Left renal pelvis (tissue), 4 donors: ENCODE measurements around the gene RASA4B. TPM values are rescaled to one million over a fixed set of nuclear protein-coding genes. Genes with fewer than 3 reads are reported as not detected.
A peak's percentile ranks its signal among the peaks of the same experiment; 100 is the strongest.
"Not testable (repeated sequence)": the region's sequence is repeated elsewhere in the genome, so short reads cannot be mapped to it uniquely, and the experiment has no call there.

Experiments used
- DNase-seq, 4 donors: peaks; one replicate each; pipeline ENCODE4 v3.0.0-alpha.2; 2013; ENCODE audit warnings: low read depth in 4 of 4, low spot score in 3 of 4
- polyA plus RNA-seq, 4 donors: library from polyadenylated mRNA; unstranded; fragments of 120-200 nt; gene quantifications; one replicate each; pipeline ENCODE4 v1.2.1, GENCODE V29; 2013; ENCODE audit not compliant: insufficient read length in 4 of 4

RASA4B gene
- polyA plus RNA-seq = 10 to 100 TPM in 2 of 4 donors, 1 to 10 TPM in 2; 7.3 to 18.3 (median 8.9) TPM

GRCh38 chr7:102517550-102518147, at the start of gene RASA4B:
RASA4B (minus strand) TSS chr7:102517777; CDS start chr7:102517710, 67 bp downstream.
- peak in 1 of 4 donors; percentile 0 for DNase-seq

GRCh38 chr7:102550808-102551422, 33.3 kb upstream of the RASA4B start, which contains the start of gene SPDYE2:
SPDYE2 (plus strand) TSS chr7:102551226; CDS start chr7:102553256, 2,030 bp downstream.
- DNase-seq = not testable (repeated sequence)

- DNase-seq = not testable (repeated sequence)
These were observed 28.8 kb upstream of the RASA4B start for GRCh38 chr7:102546353-102546752.

- DNase-seq = not testable (repeated sequence)
These were observed 27.7 kb upstream of the RASA4B start for GRCh38 chr7:102545288-102545687.

GRCh38 chr7:102544372-102544771, 26.8 kb upstream of the RASA4B start:
- not testable (repeated sequence) for DNase-seq

GRCh38 chr7:102543596-102543995, 26.0 kb upstream of the RASA4B start, which contains the start of gene UPK3BL2:
UPK3BL2 (minus strand) TSS chr7:102543696; CDS start chr7:102543636, 60 bp downstream.
- not testable (repeated sequence) for DNase-seq

- DNase-seq = not testable (repeated sequence)
These were observed 25.2 kb upstream of the RASA4B start for GRCh38 chr7:102542771-102543170.

GRCh38 chr7:102542083-102542482, 24.5 kb upstream of the RASA4B start:
- DNase-seq = not testable (repeated sequence)

GRCh38 chr7:102540604-102541003, 23.0 kb upstream of the RASA4B start:
- not testable (repeated sequence) for DNase-seq

GRCh38 chr7:102535062-102535615, 17.6 kb upstream of the RASA4B start:
- not testable (repeated sequence) for DNase-seq

- DNase-seq = not testable (repeated sequence)
These were observed 14.6 kb upstream of the RASA4B start for GRCh38 chr7:102532127-102532526.

GRCh38 chr7:102531583-102531982, 14.0 kb upstream of the RASA4B start:
- DNase-seq = not testable (repeated sequence)

- DNase-seq = not testable (repeated sequence)
These were observed 10.5 kb upstream of the RASA4B start for GRCh38 chr7:102527822-102528793.

GRCh38 chr7:102527182-102527581, 9.6 kb upstream of the RASA4B start:
- not testable (repeated sequence) for DNase-seq

- DNase-seq = not testable (repeated sequence)
These were observed 7.2 kb upstream of the RASA4B start for GRCh38 chr7:102524803-102525202.

GRCh38 chr7:102520797-102521196, 3.2 kb upstream of the RASA4B start:
- DNase-seq = not testable (repeated sequence)

GRCh38 chr7:102516951-102517350, 626 bp downstream of the RASA4B start:
- not testable (repeated sequence) for DNase-seq

- not testable (repeated sequence) for DNase-seq
These were observed 1.7 kb downstream of the RASA4B start for GRCh38 chr7:102515889-102516288.

- DNase-seq = not testable (repeated sequence)
These were observed 2.5 kb downstream of the RASA4B start for GRCh38 chr7:102514881-102515721.
